Measurements from ENCODE around the gene IQSEC2. TPM values are rescaled to one million over a fixed set of nuclear protein-coding genes. Genes with fewer than 3 reads are reported as not detected.

Gene IQSEC2
- total RNA-seq, 6 experiments from 2014 or later = 1.9 to 2.8 (median 2.2) TPM

DNA sequence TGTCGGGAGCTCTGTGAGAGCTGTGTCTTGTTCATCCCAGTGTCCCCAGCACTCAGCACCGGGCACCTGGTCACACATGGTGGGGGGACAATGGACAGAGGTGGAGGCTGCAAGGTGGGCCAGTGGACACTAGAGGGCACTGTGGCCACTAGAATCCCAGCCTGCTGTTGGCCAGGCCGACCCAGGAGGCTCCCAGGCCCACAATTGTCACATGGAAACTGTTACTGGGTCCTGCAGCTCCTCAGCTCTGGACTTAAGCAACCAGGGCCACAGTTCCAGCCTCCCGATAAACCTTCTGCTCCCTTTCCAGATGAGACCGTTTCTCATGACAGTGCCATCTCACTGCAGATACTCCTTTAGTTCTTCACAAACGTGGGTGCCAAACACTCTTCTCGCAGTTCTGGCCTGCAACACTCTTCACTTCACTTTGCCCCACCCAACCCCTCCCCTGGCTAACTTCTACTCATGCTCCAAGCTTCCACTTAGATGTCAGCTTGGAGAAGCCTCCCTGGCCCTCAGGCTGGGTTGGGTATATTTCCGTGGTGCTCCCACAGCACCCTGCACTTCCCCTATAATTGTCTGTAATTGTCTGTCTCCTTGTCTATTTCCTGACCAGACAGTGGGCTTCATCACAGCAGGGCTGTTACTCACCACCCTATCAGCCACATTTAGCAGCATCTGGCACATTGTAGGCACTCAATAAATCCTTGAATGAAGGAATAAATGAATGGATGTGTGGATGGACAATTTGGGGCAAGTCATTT is 3.5 kb upstream of the IQSEC2 start:
- ATAC-seq = peak; percentile 83 to 88 (median 84)
- intact Hi-C loops (cut with DNase I) = no loop called here
- H3K9me3 ChIP-seq = no peaks in the 10 kb centered on the region
- no peaks in the 10 kb centered on the region for H3K4me1 ChIP-seq
- H3K36me3 ChIP-seq = no peaks in the 10 kb centered on the region
- TF ChIP-seq CTCF (IDR thresholded peaks at IDR 0.05) (peak; percentile 72 to 91 (median 90)), POLR2A (IDR thresholded peaks at IDR 0.05) (no peak)
- H3K27me3 ChIP-seq = no peaks in the 10 kb centered on the region
- DNase-seq = peak; percentile 46 to 65 (median 56)
- H3K4me3 ChIP-seq = no peak overlapping the region
- 22% methylated on average over 6 of the region's 8 CpGs for WGBS (ENCODE audit: insufficient coverage, low coverage, low lambda C conversion rate, missing lambda C conversion rate)
- no peak overlapping the region for H3K27ac ChIP-seq

DNA sequence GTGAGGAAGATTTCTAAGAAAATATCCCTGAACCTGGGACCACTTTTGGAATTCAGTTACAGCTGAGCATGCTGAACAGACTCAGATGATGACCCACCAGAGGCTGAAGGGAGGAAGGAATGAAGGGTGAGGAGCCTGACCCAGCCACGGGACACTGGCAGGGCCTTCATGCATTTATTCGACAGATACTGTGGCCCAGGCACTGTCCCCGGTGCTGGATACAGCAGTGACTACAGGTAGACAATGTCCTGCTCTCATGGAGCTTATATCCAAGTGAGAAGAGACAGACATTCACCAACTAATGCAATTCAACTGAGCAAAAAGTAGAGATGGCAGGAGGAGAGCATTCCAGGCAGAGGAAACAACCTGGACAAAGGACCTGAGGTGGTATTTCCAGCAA is 2.2 kb upstream of the IQSEC2 start:
- Histone ChIP-seq H3K27ac (no peak overlapping the region), H3K27me3 (no peaks in the 10 kb centered on the region), H3K4me1 (no peaks in the 10 kb centered on the region), H3K9me3 (no peaks in the 10 kb centered on the region), H3K36me3 (no peaks in the 10 kb centered on the region), H3K4me3 (no peak overlapping the region)
- ATAC-seq (no peak), DNase-seq (no peak)
- intact Hi-C loops (cut with DNase I) = no loop called here
- 65% methylated on average over 3 of the region's 3 CpGs for WGBS (ENCODE audit: insufficient coverage, low coverage, low lambda C conversion rate, missing lambda C conversion rate)
- TF ChIP-seq CTCF (IDR thresholded peaks at IDR 0.05) (no peak), POLR2A (IDR thresholded peaks at IDR 0.05) (no peak)

- no peaks in the 10 kb centered on the region for H3K4me1 ChIP-seq
- no peaks in the 10 kb centered on the region for H3K36me3 ChIP-seq
- whole genome bisulfite sequencing (ENCODE audit: insufficient coverage, low coverage, low lambda C conversion rate, missing lambda C conversion rate) = 81% methylated on average over 3 of the region's 3 CpGs
- no peaks in the 10 kb centered on the region for H3K27me3 ChIP-seq
- no peaks in the 10 kb centered on the region for H3K9me3 ChIP-seq
- H3K27ac ChIP-seq = no peak overlapping the region
- DNase-seq (no peak), ATAC-seq (no peak)
- intact Hi-C loops (cut with DNase I) = no loop called here
- H3K4me3 ChIP-seq = no peak overlapping the region
- no peak for TF ChIP-seq POLR2A (IDR thresholded peaks at IDR 0.05)
- no peak for TF ChIP-seq CTCF (IDR thresholded peaks at IDR 0.05)
Observed at GRCh38 chrX:53283099-53283498, 1.7 kb upstream of the IQSEC2 start.

DNA sequence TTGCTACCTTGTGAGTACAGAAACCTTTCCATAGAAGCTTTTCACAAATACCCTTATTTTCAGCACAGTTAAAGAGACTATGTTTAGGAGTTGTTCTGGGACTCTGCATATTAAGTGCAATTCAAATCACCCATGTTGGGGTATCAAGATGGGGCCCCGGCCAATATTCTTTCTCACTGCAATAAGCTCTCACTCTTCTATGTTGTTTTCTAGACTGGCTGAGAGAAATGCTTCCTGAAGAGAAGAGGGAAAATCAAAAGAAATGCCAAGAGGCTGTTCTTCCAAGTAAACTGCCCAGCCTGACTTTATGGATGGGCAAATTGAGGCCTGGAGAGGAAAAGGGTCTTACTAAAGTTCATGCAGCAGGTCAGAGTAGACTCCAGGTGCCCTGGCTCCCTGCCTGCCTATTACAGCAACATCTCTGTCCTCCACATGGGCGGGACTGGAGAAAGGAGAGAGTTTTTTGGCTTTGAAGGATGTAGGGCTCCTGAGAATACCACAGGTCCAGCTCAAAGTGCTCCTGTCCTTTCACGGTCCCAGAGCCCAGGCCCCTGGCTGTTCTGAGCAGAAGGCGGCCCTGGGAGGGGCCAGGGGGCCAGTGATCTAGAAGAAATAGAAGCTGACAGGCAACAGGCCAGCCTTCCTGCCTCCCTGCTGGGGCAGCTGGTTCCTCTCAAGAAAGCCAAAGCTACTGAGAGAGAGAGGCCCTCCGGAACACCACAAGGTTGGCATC is 745 bp upstream of the IQSEC2 start:
- no peak overlapping the region for H3K4me3 ChIP-seq
- 22% methylated on average over 5 of the region's 5 CpGs for WGBS (ENCODE audit: insufficient coverage, low coverage, low lambda C conversion rate, missing lambda C conversion rate)
- intact Hi-C loops (cut with DNase I) = no loop called here
- no peaks in the 10 kb centered on the region for H3K9me3 ChIP-seq
- H3K27ac ChIP-seq = no peak overlapping the region
- H3K36me3 ChIP-seq = no peaks in the 10 kb centered on the region
- H3K27me3 ChIP-seq = no peaks in the 10 kb centered on the region
- no peak for ATAC-seq
- TF ChIP-seq CTCF (IDR thresholded peaks at IDR 0.05) (no peak), POLR2A (IDR thresholded peaks at IDR 0.05) (no peak)
- no peaks in the 10 kb centered on the region for H3K4me1 ChIP-seq
- no peak for DNase-seq
